ENCODE measurements around the gene EZH2. TPM values are rescaled to one million over a fixed set of nuclear protein-coding genes. Genes with fewer than 3 reads are reported as not detected.

EZH2 gene
- total and polyA plus RNA-seq, 2 donors (not counting 3 experiments of a cell fraction or from before 2014, with no cell fraction given), result 16.9 to 33.4 TPM

GRCh38 chr7:148807436-148807835, 76.7 kb downstream of the EZH2 start:
- CTCF ChIA-PET, result interaction anchor here (0.6 kb wide), 1 partner anchor 93 kb away, joined by 4 read pairs; no protein-coding TSS in a partner anchor
- Histone ChIP-seq H3K4me1 (ENCODE audit: control insufficient read depth, extremely low read depth, insufficient read depth, low read length) (no peaks in the 10 kb centered on the region), H3K4me3 (replicated peaks in 1 of 3; ENCODE audit: insufficient read depth in 1 of 3, low read depth in 1 of 3, low read length in 3 of 3) (no peak overlapping the region), H3K4me2 (ENCODE audit: insufficient read depth, low read length) (no peak overlapping the region), H3K9me3 (replicated peaks; ENCODE audit: control insufficient read depth, insufficient read depth, low read length) (no peaks in the 10 kb centered on the region), H3K9me1 (replicated peaks; ENCODE audit: control insufficient read depth, extremely low read depth, insufficient read depth, low read length) (no peaks in the 10 kb centered on the region), H3K9ac (replicated peaks; ENCODE audit: extremely low read depth, insufficient read depth, low read length) (no peak overlapping the region), H3K27me3 (ENCODE audit: control insufficient read depth in 2 of 2, insufficient read depth in 2 of 2, low read length in 2 of 2) (no peaks in the 10 kb centered on the region), H4K20me1 (replicated peaks; ENCODE audit: control insufficient read depth, extremely low read depth, insufficient read depth, low read length) (no peaks in the 10 kb centered on the region), H3K36me3 (ENCODE audit: control insufficient read depth in 2 of 2, extremely low read depth in 1 of 2, insufficient read depth in 2 of 2, low read length in 2 of 2) (peaks cover 8 to 11% of the 10 kb centered on the region in 2 experiments), H3K27ac (ENCODE audit: insufficient read depth, low read depth, low read length) (no peak overlapping the region), H2AFZ (ENCODE audit: low read depth, low read length) (no peak overlapping the region), H3K79me2 (ENCODE audit: control insufficient read depth, insufficient read depth, low read length) (no peaks in the 10 kb centered on the region)
- POLR2A ChIA-PET, result no interaction called here
- BruUV-seq (replicated peaks), result no TSS peak
- intact Hi-C loops (cut with micrococcal nuclease) (no loop called here), dilution Hi-C loops (cut with MboI; ENCODE audit: extremely low pct_ligation_motif_present, low sequenced_read_pairs) (no loop called here)
- TF ChIP-seq POLR2AphosphoS5 (IDR thresholded peaks at IDR 0.05; ENCODE audit: insufficient read depth, low read depth, low read length), result no peak
- no peak for FAIRE-seq
- no peak for DNase-seq (ENCODE audit: low read depth, low spot score)

GRCh38 chr7:148806187-148806586, 77.9 kb downstream of the EZH2 start:
- no peak overlapping the region for H3K9ac ChIP-seq (replicated peaks; ENCODE audit: extremely low read depth, insufficient read depth, low read length)
- no peaks in the 10 kb centered on the region for H3K9me1 ChIP-seq (replicated peaks; ENCODE audit: control insufficient read depth, extremely low read depth, insufficient read depth, low read length)
- DNase-seq (ENCODE audit: low read depth, low spot score) (no peak), FAIRE-seq (no peak)
- no peaks in the 10 kb centered on the region for H3K4me1 ChIP-seq (ENCODE audit: control insufficient read depth, extremely low read depth, insufficient read depth, low read length)
- no peaks in the 10 kb centered on the region for H4K20me1 ChIP-seq (replicated peaks; ENCODE audit: control insufficient read depth, extremely low read depth, insufficient read depth, low read length)
- no peaks in the 10 kb centered on the region for H3K9me3 ChIP-seq (replicated peaks; ENCODE audit: control insufficient read depth, insufficient read depth, low read length)
- TF ChIP-seq EZH2 (IDR thresholded peaks at IDR 0.05; ENCODE audit: borderline replicate concordance, low read depth, low read length, severe bottlenecking), result no peak
- TF ChIP-seq GATA2 (IDR thresholded peaks at IDR 0.05; ENCODE audit: insufficient read depth, insufficient read length, low read depth, low read length), result no peak
- TF ChIP-seq CTCF (IDR thresholded peaks at IDR 0.05; ENCODE audit: extremely low read depth in 1 of 2, insufficient read depth in 1 of 2, low read depth in 1 of 2, low read length in 2 of 2), result no peak
- no peak for TF ChIP-seq POLR2A (IDR thresholded peaks at IDR 0.05; ENCODE audit: low read depth, low read length)
- TF ChIP-seq FOS (IDR thresholded peaks at IDR 0.05; ENCODE audit: borderline replicate concordance, insufficient read depth, low read length), result no peak
- TF ChIP-seq JUN (IDR thresholded peaks at IDR 0.05; ENCODE audit: borderline replicate concordance, insufficient read depth, insufficient read length, low read depth), result no peak
- TF ChIP-seq MAX (IDR thresholded peaks at IDR 0.05; ENCODE audit: insufficient read depth, insufficient read length), result no peak
- TF ChIP-seq POLR2AphosphoS5 (IDR thresholded peaks at IDR 0.05; ENCODE audit: insufficient read depth, low read depth, low read length), result no peak
- TF ChIP-seq MYC (IDR thresholded peaks at IDR 0.05; ENCODE audit: low read depth, low read length), result no peak
- no peaks in the 10 kb centered on the region for H3K27me3 ChIP-seq (ENCODE audit: control insufficient read depth in 2 of 2, insufficient read depth in 2 of 2, low read length in 2 of 2)
- ChIA-PET POLR2A (no interaction called here), CTCF (interaction anchor here (0.6 to 2.0 kb wide), 3 partner anchors 10 to 341 kb away, joined by 3 to 4 read pairs (median 4); no protein-coding TSS in a partner anchor)
- no peak overlapping the region for H2AFZ ChIP-seq (ENCODE audit: low read depth, low read length)
- no peak overlapping the region for H3K27ac ChIP-seq (ENCODE audit: insufficient read depth, low read depth, low read length)
- H3K4me2 ChIP-seq (ENCODE audit: insufficient read depth, low read length), result no peak overlapping the region
- no peak overlapping the region for H3K4me3 ChIP-seq (replicated peaks in 1 of 3; ENCODE audit: insufficient read depth in 1 of 3, low read depth in 1 of 3, low read length in 3 of 3)
- H3K79me2 ChIP-seq (ENCODE audit: control insufficient read depth, insufficient read depth, low read length), result no peaks in the 10 kb centered on the region
- peaks cover 6 to 19% of the 10 kb centered on the region in 2 experiments for H3K36me3 ChIP-seq (ENCODE audit: control insufficient read depth in 2 of 2, extremely low read depth in 1 of 2, insufficient read depth in 2 of 2, low read length in 2 of 2)
- dilution Hi-C loops (cut with MboI; ENCODE audit: extremely low pct_ligation_motif_present, low sequenced_read_pairs), result no loop called here
- intact Hi-C loops (cut with micrococcal nuclease), result no loop called here
- BruUV-seq (replicated peaks), result no TSS peak
